GM23248 (cell line): ENCODE results near the gene GFPT1.

Source experiments
- EZH2 ChIP-seq: fragments of 200-600 bp; sonication (generic); IDR thresholded peaks from 2 replicates; pipeline ENCODE4 v1.6.1; 2018; ENCODE audit warnings: antibody characterized with exemption, mild to moderate bottlenecking; ENCODE audit not compliant: insufficient read depth, poor library complexity, severe bottlenecking
- EZH2phosphoT487 ChIP-seq: fragments of 200-600 bp; sonication (generic); IDR thresholded peaks from 2 replicates; pipeline ENCODE4 v1.6.1; 2018; ENCODE audit warnings: antibody characterized with exemption, moderate library complexity, mild to moderate bottlenecking, low read depth; ENCODE audit not compliant: insufficient read depth

DNA sequence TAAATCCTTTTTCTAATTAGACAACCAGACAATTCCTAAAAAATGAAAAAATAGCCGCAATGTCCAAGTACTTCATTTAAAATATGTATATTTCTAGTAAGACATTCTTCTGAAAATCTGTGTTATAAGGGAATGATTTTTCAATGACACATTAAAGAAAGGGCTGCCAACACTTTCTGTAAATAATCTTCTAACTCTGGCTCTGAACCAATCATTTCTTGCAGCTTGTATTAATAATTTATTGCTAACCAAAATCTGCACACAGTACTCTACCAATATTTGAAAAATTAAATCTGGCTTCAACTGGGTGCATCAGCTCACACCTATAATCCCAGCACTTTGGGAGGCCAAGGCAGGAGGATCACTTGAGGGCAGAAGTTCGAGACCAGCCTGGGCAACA is 42.0 kb upstream of the GFPT1 start:
- TF ChIP-seq EZH2: no peak
- no peak for TF ChIP-seq EZH2phosphoT487
